ENCODE results near the gene THAP11.

Gene THAP11

DNA sequence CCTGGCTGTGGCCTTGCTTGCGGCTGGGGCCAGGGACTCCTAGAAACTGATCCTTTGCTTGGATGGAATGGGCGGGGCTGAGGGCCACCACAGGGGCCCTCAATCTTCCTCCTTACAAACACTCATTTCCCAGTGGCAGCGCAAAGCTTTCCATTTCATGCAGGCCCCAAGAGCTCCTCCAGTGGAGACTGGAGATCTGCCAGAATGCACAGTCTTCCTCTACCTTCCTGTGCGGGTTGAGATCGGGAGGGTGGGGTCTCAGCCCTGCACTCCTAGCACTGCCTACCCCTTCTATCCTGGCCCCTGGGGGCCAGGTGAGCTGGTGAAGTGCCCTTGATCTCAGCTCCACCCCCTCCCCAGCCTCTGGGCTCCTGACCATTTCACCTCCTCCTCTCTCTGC lies 44.3 kb downstream of the THAP11 start:
- DNase-seq = no peak

- DNase-seq = no peak
Measured at GRCh38 chr16:67888331-67888730, 46.2 kb downstream of the THAP11 start.

DNA sequence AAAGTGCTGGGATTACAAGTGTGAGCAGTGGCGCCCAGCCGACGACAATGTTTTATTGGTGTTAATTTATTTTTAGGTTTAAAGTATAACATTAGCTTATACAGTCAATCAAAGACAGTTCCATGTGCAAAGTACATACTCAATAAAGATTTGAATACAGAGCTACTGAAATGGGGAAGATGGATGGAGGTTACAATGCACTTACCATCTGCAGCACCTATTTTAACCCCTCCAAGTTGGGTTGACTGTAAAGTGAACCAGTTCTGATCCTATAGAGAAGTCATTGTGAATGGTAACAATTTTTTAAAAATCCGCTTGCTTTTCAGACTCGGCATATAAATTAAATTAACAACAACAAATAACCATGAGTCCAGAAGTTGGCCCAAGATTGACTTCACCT lies 50.3 kb downstream of the THAP11 start:
- no peak for DNase-seq

DNA sequence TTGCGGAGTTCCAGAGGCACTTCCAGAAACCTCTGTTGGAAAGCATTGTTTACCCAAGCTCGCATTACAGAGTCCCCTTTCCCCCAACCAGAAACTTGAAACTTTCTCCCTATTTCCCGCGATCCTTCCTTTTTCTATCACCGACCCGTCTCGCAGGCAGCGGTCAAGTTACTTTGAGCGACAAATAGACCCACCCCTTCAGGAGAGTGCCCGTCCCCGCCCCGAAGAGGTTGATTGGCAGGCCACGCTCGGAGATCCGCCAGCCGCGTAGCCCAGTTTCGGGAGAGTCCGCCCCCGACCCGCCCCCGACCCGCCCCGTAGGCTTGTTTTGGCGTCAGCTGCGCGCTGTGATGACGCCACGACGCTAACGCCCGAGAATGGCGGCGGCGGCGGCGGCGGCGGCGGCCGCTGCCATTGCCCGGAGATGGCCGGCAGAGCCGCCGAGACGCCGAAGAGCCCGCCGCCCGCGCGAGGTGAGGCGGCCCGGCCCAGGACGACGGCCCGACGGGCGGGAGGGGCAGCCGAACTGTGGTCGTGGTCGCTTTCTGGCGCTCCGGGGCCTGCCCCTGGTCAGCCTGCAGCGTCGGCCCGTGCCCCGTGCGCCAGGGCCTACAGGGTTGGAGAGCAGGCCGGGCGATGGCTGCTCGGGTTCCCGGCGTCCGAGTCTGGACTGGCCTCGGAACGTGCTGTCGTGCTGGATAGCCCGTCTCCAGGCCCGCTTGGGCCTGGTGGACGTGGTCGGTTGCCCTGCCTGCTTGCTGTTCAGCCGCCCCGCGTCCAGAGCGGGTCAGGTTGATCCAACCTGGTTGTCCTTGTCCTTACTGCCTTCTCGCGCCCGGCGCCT lies 51.0 kb downstream of the THAP11 start, which contains the start of gene PSKH1:
Gene PSKH1 (plus strand): TSS at position 356 of the 844 bp plus-strand sequence. CDS start 15,496 bp downstream, outside the sequence.
- peak; percentile 98 for DNase-seq

All from RPMI8226 (cell line).